Panc1 (cell line): ENCODE measurements around the gene SP6. TPM values are rescaled to one million over a fixed set of nuclear protein-coding genes. Genes with fewer than 3 reads are reported as not detected.

ENCODE experiments used
- ATAC-seq: fragments of 200-7000 bp; cut with Tn5 transposase; 2 replicates; pipeline ENCODE4 v1.9.1; 2020; ENCODE audit warnings: mild to moderate bottlenecking, moderate library complexity
- BruUV-seq: library from RNA; stranded (reverse); fragments of 400-500 nt; replicated peaks from 2 replicates; lab custom pipeline; 2021; lab: Mats Ljungman, UMichigan
- CTCF ChIA-PET: fragments of 300-600 bp; sonication (Branson Sonifier 250); formaldehyde crosslinking; loops from one replicate; lab custom pipeline; 2022; ENCODE audit warnings: antibody characterized with exemption; lab: Charles Lee
- POLR2A ChIA-PET: fragments of 300-600 bp; sonication (Branson Sonifier 250); formaldehyde crosslinking; loops from one replicate; lab custom pipeline; 2022; ENCODE audit warnings: antibody characterized with exemption; lab: Charles Lee
- DNase-seq: peaks from one replicate; pipeline ENCODE4 v3.0.0-alpha.2; 2010; ENCODE audit warnings: low read depth, low spot score
- H3K27ac ChIP-seq: 2 replicates; pipeline ENCODE4 v1.5.1; 2011; ENCODE audit warnings: mild to moderate bottlenecking, low read length, inconsistent platforms
- H3K27me3 ChIP-seq: fragments of 200-500 bp; sonication (Bioruptor generic); 2 replicates; pipeline ENCODE4 v1.6.0; 2014; ENCODE audit warnings: low read length, inconsistent platforms; ENCODE audit not compliant: control insufficient read depth, insufficient read depth
- H3K36me3 ChIP-seq: fragments of 200-500 bp; sonication (Bioruptor generic); 2 replicates; pipeline ENCODE4 v1.5.1; 2014; ENCODE audit warnings: inconsistent platforms, mild to moderate bottlenecking, low read length, moderate library complexity; ENCODE audit not compliant: control insufficient read depth, insufficient read depth
- H3K4me1 ChIP-seq: 2 replicates; pipeline ENCODE4 v1.5.1; 2011; ENCODE audit warnings: inconsistent platforms, mild to moderate bottlenecking, low read length, moderate library complexity; ENCODE audit not compliant: control insufficient read depth, insufficient read depth
- H3K4me3 ChIP-seq, 2 experiments: 2 replicates each; pipeline ENCODE4 v1.5.1; 2011 to 2012; ENCODE audit warnings: low read depth in 2 of 2, low read length in 2 of 2, mild to moderate bottlenecking in 2 of 2, inconsistent platforms in 1 of 2, moderate library complexity in 1 of 2
- H3K9me3 ChIP-seq: fragments of 200-500 bp; sonication (Bioruptor generic); 2 replicates; pipeline ENCODE4 v1.5.1; 2014; ENCODE audit warnings: low read depth, mild to moderate bottlenecking, inconsistent platforms, low read length, moderate library complexity; ENCODE audit not compliant: control insufficient read depth, insufficient read depth
- POLR2AphosphoS5 ChIP-seq: IDR thresholded peaks from 2 replicates; pipeline ENCODE4 v1.6.1; 2012; ENCODE audit warnings: mild to moderate bottlenecking, low read depth, low read length, moderate library complexity
- SIN3A ChIP-seq: IDR thresholded peaks from 2 replicates; pipeline ENCODE4 v1.6.1; 2012; ENCODE audit warnings: low read depth, mild to moderate bottlenecking, low read length, moderate library complexity, borderline replicate concordance; ENCODE audit not compliant: insufficient read depth
- TCF7L2 ChIP-seq: IDR thresholded peaks from 2 replicates; pipeline ENCODE4 v1.6.1; 2011; ENCODE audit warnings: mild to moderate bottlenecking, low read depth, low read length, inconsistent platforms
- in situ Hi-C: cut with HindIII; loops from 2 replicates; pipeline ENCODE4 v1.10.0; 2016; ENCODE audit warnings: low sequenced_read_pairs, low pct_unique_long_range_greater_than_20kb
- intact Hi-C: fragments of 100-400 bp; cut with micrococcal nuclease; formaldehyde crosslinking; loops from one replicate; pipeline ENCODE4 v1.10.0; 2022; ENCODE audit not compliant: unreplicated experiment
- total RNA-seq: library from RNA; stranded (reverse); gene quantifications from one replicate; pipeline ENCODE4 v1.2.1, GENCODE V29; 2021; ENCODE audit not compliant: unreplicated experiment
- TF ChIP-seq, protein P1 (sequence below): fragments of 450-650 bp; IDR thresholded peaks from 2 replicates; pipeline ENCODE4 v1.5.1; 2017; ENCODE audit warnings: mild to moderate bottlenecking
- TF ChIP-seq, protein P2 (sequence below), 2 experiments: IDR thresholded peaks; 2 replicates each; pipeline ENCODE4 v1.6.1; 2011 to 2012; ENCODE audit warnings: low read depth in 2 of 2, control low read depth in 1 of 2, low read length in 1 of 2, mild to moderate bottlenecking in 1 of 2, moderate library complexity in 1 of 2; ENCODE audit not compliant: insufficient read depth in 1 of 2

Gene SP6
- total RNA-seq, 1 experiment from 2014 or later, result 4.0 TPM

- Histone ChIP-seq H3K27me3 (no peaks in the 10 kb centered on the region), H3K4me3 (no peak overlapping the region), H3K9me3 (no peaks in the 10 kb centered on the region), H3K36me3 (no peaks in the 10 kb centered on the region), H3K27ac (no peak overlapping the region), H3K4me1 (peaks cover 2% of the 10 kb centered on the region; the same call in 1 of the 2 replicates)
- BruUV-seq, result no TSS peak
- intact Hi-C loops (no loop called here), in situ Hi-C loops (no loop called here)
- TF ChIP-seq POLR2AphosphoS5 (no peak), TCF7L2 (no peak), SIN3A (no peak)
- TF ChIP-seq, protein P1, sequence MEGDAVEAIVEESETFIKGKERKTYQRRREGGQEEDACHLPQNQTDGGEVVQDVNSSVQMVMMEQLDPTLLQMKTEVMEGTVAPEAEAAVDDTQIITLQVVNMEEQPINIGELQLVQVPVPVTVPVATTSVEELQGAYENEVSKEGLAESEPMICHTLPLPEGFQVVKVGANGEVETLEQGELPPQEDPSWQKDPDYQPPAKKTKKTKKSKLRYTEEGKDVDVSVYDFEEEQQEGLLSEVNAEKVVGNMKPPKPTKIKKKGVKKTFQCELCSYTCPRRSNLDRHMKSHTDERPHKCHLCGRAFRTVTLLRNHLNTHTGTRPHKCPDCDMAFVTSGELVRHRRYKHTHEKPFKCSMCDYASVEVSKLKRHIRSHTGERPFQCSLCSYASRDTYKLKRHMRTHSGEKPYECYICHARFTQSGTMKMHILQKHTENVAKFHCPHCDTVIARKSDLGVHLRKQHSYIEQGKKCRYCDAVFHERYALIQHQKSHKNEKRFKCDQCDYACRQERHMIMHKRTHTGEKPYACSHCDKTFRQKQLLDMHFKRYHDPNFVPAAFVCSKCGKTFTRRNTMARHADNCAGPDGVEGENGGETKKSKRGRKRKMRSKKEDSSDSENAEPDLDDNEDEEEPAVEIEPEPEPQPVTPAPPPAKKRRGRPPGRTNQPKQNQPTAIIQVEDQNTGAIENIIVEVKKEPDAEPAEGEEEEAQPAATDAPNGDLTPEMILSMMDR, result no peak
- TF ChIP-seq, protein P2, sequence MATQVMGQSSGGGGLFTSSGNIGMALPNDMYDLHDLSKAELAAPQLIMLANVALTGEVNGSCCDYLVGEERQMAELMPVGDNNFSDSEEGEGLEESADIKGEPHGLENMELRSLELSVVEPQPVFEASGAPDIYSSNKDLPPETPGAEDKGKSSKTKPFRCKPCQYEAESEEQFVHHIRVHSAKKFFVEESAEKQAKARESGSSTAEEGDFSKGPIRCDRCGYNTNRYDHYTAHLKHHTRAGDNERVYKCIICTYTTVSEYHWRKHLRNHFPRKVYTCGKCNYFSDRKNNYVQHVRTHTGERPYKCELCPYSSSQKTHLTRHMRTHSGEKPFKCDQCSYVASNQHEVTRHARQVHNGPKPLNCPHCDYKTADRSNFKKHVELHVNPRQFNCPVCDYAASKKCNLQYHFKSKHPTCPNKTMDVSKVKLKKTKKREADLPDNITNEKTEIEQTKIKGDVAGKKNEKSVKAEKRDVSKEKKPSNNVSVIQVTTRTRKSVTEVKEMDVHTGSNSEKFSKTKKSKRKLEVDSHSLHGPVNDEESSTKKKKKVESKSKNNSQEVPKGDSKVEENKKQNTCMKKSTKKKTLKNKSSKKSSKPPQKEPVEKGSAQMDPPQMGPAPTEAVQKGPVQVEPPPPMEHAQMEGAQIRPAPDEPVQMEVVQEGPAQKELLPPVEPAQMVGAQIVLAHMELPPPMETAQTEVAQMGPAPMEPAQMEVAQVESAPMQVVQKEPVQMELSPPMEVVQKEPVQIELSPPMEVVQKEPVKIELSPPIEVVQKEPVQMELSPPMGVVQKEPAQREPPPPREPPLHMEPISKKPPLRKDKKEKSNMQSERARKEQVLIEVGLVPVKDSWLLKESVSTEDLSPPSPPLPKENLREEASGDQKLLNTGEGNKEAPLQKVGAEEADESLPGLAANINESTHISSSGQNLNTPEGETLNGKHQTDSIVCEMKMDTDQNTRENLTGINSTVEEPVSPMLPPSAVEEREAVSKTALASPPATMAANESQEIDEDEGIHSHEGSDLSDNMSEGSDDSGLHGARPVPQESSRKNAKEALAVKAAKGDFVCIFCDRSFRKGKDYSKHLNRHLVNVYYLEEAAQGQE (IDR thresholded peaks at IDR 0.05; ENCODE audit: insufficient read depth in 1 of 2, low read depth in 2 of 2, low read length in 1 of 2), result no peak
- POLR2A ChIA-PET, result no interaction called here
- DNase-seq (no peak), ATAC-seq (no peak)
- CTCF ChIA-PET, result no interaction called here
These were observed 21.2 kb upstream of the SP6 start for GRCh38 chr17:47872019-47872650.

DNA sequence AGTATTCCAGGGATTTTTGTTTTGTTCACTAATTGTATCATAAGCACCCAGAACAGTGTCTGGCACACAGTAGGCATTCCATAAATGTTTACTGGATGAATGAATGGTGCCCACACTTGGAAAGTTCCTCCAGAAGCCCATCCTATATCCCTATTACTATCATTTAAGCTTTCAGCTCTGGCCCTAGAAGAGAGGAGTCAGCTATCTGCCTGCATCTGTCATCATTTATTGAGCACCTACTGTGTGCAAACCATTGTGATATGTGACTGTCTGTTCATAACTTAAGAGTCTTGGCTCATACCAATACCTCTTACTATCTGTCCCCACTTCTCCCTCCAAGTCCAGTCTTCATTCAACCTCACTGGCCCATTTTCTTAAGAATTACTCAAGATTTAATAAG, 20.1 kb upstream of the SP6 start:
- ATAC-seq, result no peak
- BruUV-seq, result no TSS peak
- TF ChIP-seq SIN3A, result no peak
- TF ChIP-seq, protein P1, result no peak
- TF ChIP-seq, protein P2 (IDR thresholded peaks at IDR 0.05; ENCODE audit: insufficient read depth in 1 of 2, low read depth in 2 of 2, low read length in 1 of 2), result no peak
- no peak for TF ChIP-seq POLR2AphosphoS5
- no peak for TF ChIP-seq TCF7L2
- H3K27me3 ChIP-seq, result no peaks in the 10 kb centered on the region
- no peaks in the 10 kb centered on the region for H3K9me3 ChIP-seq
- ChIA-PET CTCF (interaction anchor here (0.6 kb wide), 1 partner anchor 9 kb away, joined by 4 read pairs; no protein-coding TSS in a partner anchor), POLR2A (no interaction called here)
- no peaks in the 10 kb centered on the region for H3K36me3 ChIP-seq
- no peak for DNase-seq
- H3K4me1 ChIP-seq, result peaks cover 2% of the 10 kb centered on the region; the same call in 1 of the 2 replicates
- in situ Hi-C loops (no loop called here), intact Hi-C loops (no loop called here)
- no peak overlapping the region for H3K4me3 ChIP-seq
- H3K27ac ChIP-seq, result no peak overlapping the region
